Endothelial cell of umbilical vein (primary cell): ENCODE results near the gene ANKRD33B. TPM values are rescaled to one million over a fixed set of nuclear protein-coding genes. Genes with fewer than 3 reads are reported as not detected.

Experiments used
- BruUV-seq: library from RNA; stranded (reverse); fragments of 400-500 nt; replicated peaks from 2 replicates; lab custom pipeline; 2021; lab: Mats Ljungman, UMichigan
- CTCF ChIA-PET: fragments of 300-600, 350-600 bp; sonication (Branson Sonifier 250); formaldehyde crosslinking; loops from one replicate; lab custom pipeline; 2021; ENCODE audit warnings: antibody characterized with exemption, inconsistent platforms; lab: Charles Lee
- POLR2A ChIA-PET: fragments of 300-600, 350-600 bp; sonication (Branson Sonifier 250); formaldehyde crosslinking; loops from one replicate; lab custom pipeline; 2021; ENCODE audit warnings: antibody characterized with exemption, inconsistent platforms; lab: Charles Lee
- DNase-seq: peaks from one replicate; pipeline ENCODE4 v3.0.0-alpha.2; 2011; ENCODE audit warnings: low read depth, low spot score
- FAIRE-seq: peaks from 2 replicates; lab custom pipeline; 2011; peaks lifted over from hg19 to GRCh38; lab: Jason Lieb, UNC
- H2AFZ ChIP-seq: 2 replicates; pipeline ENCODE4 v1.6.0; 2012; ENCODE audit warnings: low read depth, low read length, control low read depth, inconsistent platforms
- H3K27ac ChIP-seq: 2 replicates; pipeline ENCODE4 v1.5.1; 2011; ENCODE audit warnings: low read depth, mild to moderate bottlenecking, control low read depth, low read length, moderate library complexity; ENCODE audit not compliant: insufficient read depth
- H3K27me3 ChIP-seq, 2 experiments: 2 replicates each; pipeline versions ENCODE4 v1.6.0 to v1.6.1; 2011; ENCODE audit warnings: low read length in 2 of 2, mixed read lengths in 1 of 2; ENCODE audit not compliant: control insufficient read depth in 2 of 2, insufficient read depth in 2 of 2
- H3K36me3 ChIP-seq, 2 experiments: 2 replicates in 1 of 2; 3 replicates in 1 of 2; pipeline ENCODE4 v1.5.1; 2011; ENCODE audit warnings: low read length in 2 of 2, mild to moderate bottlenecking in 1 of 2, moderate library complexity in 1 of 2; ENCODE audit not compliant: control insufficient read depth in 2 of 2, insufficient read depth in 2 of 2; ENCODE audit errors: extremely low read depth in 1 of 2
- H3K4me1 ChIP-seq: 3 replicates; pipeline ENCODE4 v1.5.1; 2011; ENCODE audit warnings: mild to moderate bottlenecking, low read length; ENCODE audit not compliant: control insufficient read depth, insufficient read depth; ENCODE audit errors: extremely low read depth
- H3K4me2 ChIP-seq: 2 replicates; pipeline ENCODE4 v1.6.1; 2011; ENCODE audit warnings: low read length, control low read depth, mixed read lengths; ENCODE audit not compliant: insufficient read depth
- H3K4me3 ChIP-seq, 3 experiments: fragments of 200-600 bp in 1 of 3; sonication (generic), shearing (Covaris generic) in 1 of 3; replicated peaks in 1 of 3; 2 replicates each; pipeline ENCODE4 v1.5.1; 2011 to 2016; ENCODE audit warnings: control low read depth in 3 of 3, low read length in 3 of 3, mild to moderate bottlenecking in 2 of 3, inconsistent platforms in 1 of 3, low read depth in 1 of 3, moderate library complexity in 1 of 3; ENCODE audit not compliant: insufficient read depth in 1 of 3
- H3K79me2 ChIP-seq: 2 replicates; pipeline ENCODE4 v1.6.0; 2012; ENCODE audit warnings: low read length, inconsistent platforms; ENCODE audit not compliant: control insufficient read depth, insufficient read depth
- H3K9ac ChIP-seq: replicated peaks from 2 replicates; pipeline ENCODE3; 2011; ENCODE audit warnings: low read length, control low read depth; ENCODE audit not compliant: insufficient read depth; ENCODE audit errors: extremely low read depth
- H3K9me1 ChIP-seq: replicated peaks from 3 replicates; pipeline ENCODE4 v1.6.0; 2011; ENCODE audit warnings: mild to moderate bottlenecking, low read length; ENCODE audit not compliant: control insufficient read depth, insufficient read depth; ENCODE audit errors: extremely low read depth
- H3K9me3 ChIP-seq: replicated peaks from 2 replicates; pipeline ENCODE4 v1.5.1; 2012; ENCODE audit warnings: low read length, inconsistent platforms; ENCODE audit not compliant: control insufficient read depth, insufficient read depth
- H4K20me1 ChIP-seq: replicated peaks from 2 replicates; pipeline ENCODE3; 2011; ENCODE audit warnings: mild to moderate bottlenecking, low read length; ENCODE audit not compliant: control insufficient read depth, insufficient read depth; ENCODE audit errors: extremely low read depth
- EZH2 ChIP-seq: IDR thresholded peaks from 2 replicates; pipeline ENCODE4 v1.6.1; 2012; ENCODE audit warnings: borderline replicate concordance, low read depth, mild to moderate bottlenecking, moderate library complexity, low read length, inconsistent platforms; ENCODE audit not compliant: severe bottlenecking
- GATA2 ChIP-seq: IDR thresholded peaks from 2 replicates; pipeline ENCODE4 v1.7.0; 2011; ENCODE audit warnings: low read depth, mild to moderate bottlenecking, moderate library complexity, mixed read lengths, low read length; ENCODE audit not compliant: insufficient read length, insufficient read depth
- JUN ChIP-seq: IDR thresholded peaks from 2 replicates; pipeline ENCODE4 v1.6.1; 2011; ENCODE audit warnings: borderline replicate concordance, low read depth; ENCODE audit not compliant: insufficient read length, insufficient read depth
- MYC ChIP-seq: IDR thresholded peaks from one replicate; pipeline ENCODE4 v1.6.1; 2011; ENCODE audit warnings: mild to moderate bottlenecking, low read depth, low read length
- POLR2AphosphoS5 ChIP-seq: IDR thresholded peaks from 2 replicates; pipeline ENCODE4 v1.6.1; 2012; ENCODE audit warnings: low read depth, mild to moderate bottlenecking, control low read depth, low read length, moderate library complexity; ENCODE audit not compliant: insufficient read depth
- dilution Hi-C: fragments of 300-500 bp; cut with MboI; formaldehyde crosslinking; loops from one replicate; pipeline ENCODE4 v1.15.0; 2019; ENCODE audit warnings: low sequenced_read_pairs; ENCODE audit not compliant: extremely low pct_ligation_motif_present
- intact Hi-C: fragments of 100-400 bp; cut with micrococcal nuclease; formaldehyde crosslinking; loops from one replicate; pipeline ENCODE4 v1.10.0; 2022
- polyA plus RNA-seq, 4 experiments: library from polyadenylated mRNA; depleted of rRNA in 3 of 4; stranded (reverse) in 3 of 4; unstranded in 1 of 4; fragments of >200 nt; gene quantifications; 2 replicates each; pipeline versions ENCODE4 v1.2.1 to v1.2.3, GENCODE V29; 2011 to 2012; ENCODE audit warnings: missing spikeins in 1 of 4
- total RNA-seq: library from RNA; stranded (reverse); gene quantifications from 2 replicates; pipeline ENCODE4 v1.2.3, GENCODE V29; 2021
- TF ChIP-seq, protein P1 (sequence below), 2 donors: IDR thresholded peaks; 1 replicate in 1 of 2; 2 replicates in 1 of 2; pipeline ENCODE4 v1.5.1; 2011; ENCODE audit warnings: low read length in 2 of 2, mild to moderate bottlenecking in 2 of 2, moderate library complexity in 2 of 2, control low read depth in 1 of 2, inconsistent platforms in 1 of 2, low read depth in 1 of 2; ENCODE audit not compliant: insufficient read depth in 1 of 2; ENCODE audit errors: extremely low read depth in 1 of 2

ANKRD33B gene
- total and polyA plus RNA-seq, 2 donors (not counting 3 experiments of a cell fraction or from before 2014, with no cell fraction given), result 2.4 to 5.4 TPM

- Histone ChIP-seq H3K36me3 (no peaks in the 10 kb centered on the region), H3K4me3 (no peak overlapping the region), H3K27me3 (no peaks in the 10 kb centered on the region), H3K4me2 (no peak overlapping the region), H3K9me1 (no peaks in the 10 kb centered on the region), H3K4me1 (peaks cover 16% of the 10 kb centered on the region), H3K9ac (no peak overlapping the region), H3K9me3 (no peaks in the 10 kb centered on the region), H3K79me2 (peaks cover 10% of the 10 kb centered on the region), H3K27ac (no peak overlapping the region), H2AFZ (no peak overlapping the region), H4K20me1 (no peaks in the 10 kb centered on the region)
- TF ChIP-seq GATA2 (no peak), POLR2AphosphoS5 (no peak), JUN (no peak), EZH2 (no peak), MYC (no peak)
- TF ChIP-seq, protein P1, sequence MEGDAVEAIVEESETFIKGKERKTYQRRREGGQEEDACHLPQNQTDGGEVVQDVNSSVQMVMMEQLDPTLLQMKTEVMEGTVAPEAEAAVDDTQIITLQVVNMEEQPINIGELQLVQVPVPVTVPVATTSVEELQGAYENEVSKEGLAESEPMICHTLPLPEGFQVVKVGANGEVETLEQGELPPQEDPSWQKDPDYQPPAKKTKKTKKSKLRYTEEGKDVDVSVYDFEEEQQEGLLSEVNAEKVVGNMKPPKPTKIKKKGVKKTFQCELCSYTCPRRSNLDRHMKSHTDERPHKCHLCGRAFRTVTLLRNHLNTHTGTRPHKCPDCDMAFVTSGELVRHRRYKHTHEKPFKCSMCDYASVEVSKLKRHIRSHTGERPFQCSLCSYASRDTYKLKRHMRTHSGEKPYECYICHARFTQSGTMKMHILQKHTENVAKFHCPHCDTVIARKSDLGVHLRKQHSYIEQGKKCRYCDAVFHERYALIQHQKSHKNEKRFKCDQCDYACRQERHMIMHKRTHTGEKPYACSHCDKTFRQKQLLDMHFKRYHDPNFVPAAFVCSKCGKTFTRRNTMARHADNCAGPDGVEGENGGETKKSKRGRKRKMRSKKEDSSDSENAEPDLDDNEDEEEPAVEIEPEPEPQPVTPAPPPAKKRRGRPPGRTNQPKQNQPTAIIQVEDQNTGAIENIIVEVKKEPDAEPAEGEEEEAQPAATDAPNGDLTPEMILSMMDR (IDR thresholded peaks at IDR 0.05; ENCODE audit: extremely low read depth in 1 of 2, insufficient read depth in 1 of 2, low read depth in 1 of 2, low read length in 2 of 2), result no peak
- dilution Hi-C loops (no loop called here), intact Hi-C loops (no loop called here)
- BruUV-seq, result no TSS peak
- FAIRE-seq (peak; percentile 4), DNase-seq (no peak)
- CTCF ChIA-PET, result interaction anchor here (0.9 to 1.2 kb wide), 2 partner anchors 9 to 41 kb away, joined by 3 read pairs; no protein-coding TSS in a partner anchor
- POLR2A ChIA-PET, result no interaction called here
These were observed 22.7 kb downstream of the ANKRD33B start for GRCh38 chr5:10586555-10586954.
